NCI-H1048 (cell line): ENCODE data around the gene DNAJC6.

Experiments
- DNase-seq: peaks from one replicate; lab custom pipeline; 2025; lab: John Stamatoyannopoulos, UW

Gene DNAJC6

GRCh38 chr1:65401612-65402011 is 92.3 kb downstream of the DNAJC6 start:
- DNase-seq: no peak

- DNase-seq: no peak
These were observed 95.6 kb downstream of the DNAJC6 start for GRCh38 chr1:65404941-65405340.

GRCh38 chr1:65407877-65408276 is 98.5 kb downstream of the DNAJC6 start:
- DNase-seq: no peak

- DNase-seq: no peak
These were observed 100.0 kb downstream of the DNAJC6 start for GRCh38 chr1:65409314-65409713.

- DNase-seq: no peak
These were observed 100.5 kb downstream of the DNAJC6 start for GRCh38 chr1:65409816-65410326.

GRCh38 chr1:65412256-65412983 is 103.1 kb downstream of the DNAJC6 start:
- no peak for DNase-seq

GRCh38 chr1:65412984-65413375 is 103.6 kb downstream of the DNAJC6 start:
- DNase-seq: no peak

GRCh38 chr1:65414538-65414937 is 105.2 kb downstream of the DNAJC6 start:
- no peak for DNase-seq

- DNase-seq: no peak
These were observed 107.4 kb downstream of the DNAJC6 start for GRCh38 chr1:65416767-65417166.

GRCh38 chr1:65417729-65418128 is 108.4 kb downstream of the DNAJC6 start:
- no peak for DNase-seq

GRCh38 chr1:65418522-65419185 is 109.3 kb downstream of the DNAJC6 start:
- DNase-seq: no peak

- DNase-seq: peak; percentile 98
These were observed 110.6 kb downstream of the DNAJC6 start for GRCh38 chr1:65419681-65420589.

GRCh38 chr1:65420590-65421350 is 111.4 kb downstream of the DNAJC6 start, which contains the start of the genes LEPR and LEPROT:
LEPR (plus strand) TSS chr1:65420668; CDS start chr1:65565566, 144,898 bp downstream.
LEPROT (plus strand) TSS chr1:65420668; CDS start chr1:65420725, 57 bp downstream.
- peak; percentile 98 for DNase-seq

GRCh38 chr1:65421351-65422025 is 112.1 kb downstream of the DNAJC6 start:
- DNase-seq: no peak

- no peak for DNase-seq
These were observed 113.2 kb downstream of the DNAJC6 start for GRCh38 chr1:65422241-65423203.

GRCh38 chr1:65423884-65424572 is 114.7 kb downstream of the DNAJC6 start:
- DNase-seq: no peak

GRCh38 chr1:65424573-65424889 is 115.2 kb downstream of the DNAJC6 start:
- DNase-seq: no peak

GRCh38 chr1:65425006-65425405 is 115.7 kb downstream of the DNAJC6 start:
- DNase-seq: no peak

- no peak for DNase-seq
These were observed 116.4 kb downstream of the DNAJC6 start for GRCh38 chr1:65425697-65426096.
